PC-9 (cell line): ENCODE data around the gene HPS1.

ENCODE experiments used
- EZH2 ChIP-seq: fragments of 200-600 bp; sonication (generic); IDR thresholded peaks from 2 replicates; pipeline ENCODE4 v1.8.0; 2017; ENCODE audit warnings: antibody characterized with exemption, low read depth
- TF ChIP-seq, protein P1 (sequence below): fragments of 200-600 bp; sonication (generic); conservative IDR thresholded peaks from 2 replicates; pipeline ENCODE4 v1.6.1; 2017; ENCODE audit warnings: mixed run types, antibody characterized with exemption, mild to moderate bottlenecking, moderate library complexity

GRCh38 chr10:98405422-98405821 is 41.3 kb downstream of the HPS1 start:
- no peak for TF ChIP-seq EZH2
- TF ChIP-seq, protein P1, sequence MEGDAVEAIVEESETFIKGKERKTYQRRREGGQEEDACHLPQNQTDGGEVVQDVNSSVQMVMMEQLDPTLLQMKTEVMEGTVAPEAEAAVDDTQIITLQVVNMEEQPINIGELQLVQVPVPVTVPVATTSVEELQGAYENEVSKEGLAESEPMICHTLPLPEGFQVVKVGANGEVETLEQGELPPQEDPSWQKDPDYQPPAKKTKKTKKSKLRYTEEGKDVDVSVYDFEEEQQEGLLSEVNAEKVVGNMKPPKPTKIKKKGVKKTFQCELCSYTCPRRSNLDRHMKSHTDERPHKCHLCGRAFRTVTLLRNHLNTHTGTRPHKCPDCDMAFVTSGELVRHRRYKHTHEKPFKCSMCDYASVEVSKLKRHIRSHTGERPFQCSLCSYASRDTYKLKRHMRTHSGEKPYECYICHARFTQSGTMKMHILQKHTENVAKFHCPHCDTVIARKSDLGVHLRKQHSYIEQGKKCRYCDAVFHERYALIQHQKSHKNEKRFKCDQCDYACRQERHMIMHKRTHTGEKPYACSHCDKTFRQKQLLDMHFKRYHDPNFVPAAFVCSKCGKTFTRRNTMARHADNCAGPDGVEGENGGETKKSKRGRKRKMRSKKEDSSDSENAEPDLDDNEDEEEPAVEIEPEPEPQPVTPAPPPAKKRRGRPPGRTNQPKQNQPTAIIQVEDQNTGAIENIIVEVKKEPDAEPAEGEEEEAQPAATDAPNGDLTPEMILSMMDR = no peak
